Tibial nerve (tissue), 4 donors: Measurements from ENCODE around the gene SLC34A1. TPM values are rescaled to one million over a fixed set of nuclear protein-coding genes. Genes with fewer than 3 reads are reported as not detected.

Source experiments
- DNase-seq, 2 donors: peaks; one replicate each; pipeline ENCODE4 v3.0.0-alpha.2; 2019; ENCODE audit warnings: low spot score in 2 of 2
- H3K27ac ChIP-seq, 4 donors: fragments of 200-600 bp; sonication (generic) in 3 of 4; one replicate each; pipeline ENCODE4 v1.5.1; 2017 to 2019; ENCODE audit warnings: mild to moderate bottlenecking in 1 of 4
- H3K27me3 ChIP-seq, 2 donors: fragments of 200-600 bp; sonication (generic) in 1 of 2; one replicate each; pipeline versions ENCODE4 v1.5.1 to v1.6.0; 2017 to 2019
- H3K36me3 ChIP-seq, 3 donors: fragments of 200-600 bp; sonication (generic); one replicate each; pipeline ENCODE4 v1.5.1; 2018 to 2019
- H3K4me1 ChIP-seq, 4 donors: fragments of 200-600 bp; sonication (generic) in 3 of 4; one replicate each; pipeline ENCODE4 v1.5.1; 2017 to 2019
- H3K4me3 ChIP-seq, 4 donors: fragments of 200-600 bp; sonication (generic) in 3 of 4; one replicate each; pipeline ENCODE4 v1.5.1; 2017 to 2019; ENCODE audit warnings: mild to moderate bottlenecking in 1 of 4, moderate library complexity in 1 of 4
- H3K9me3 ChIP-seq, 4 donors: fragments of 200-600 bp; sonication (generic) in 3 of 4; one replicate each; pipeline ENCODE4 v1.5.1; 2017 to 2019
- CTCF ChIP-seq, 5 experiments: fragments of 200-600 bp in 3 of 5; fragments of 450-650 bp in 2 of 5; sonication (generic) in 3 of 5; IDR thresholded peaks; one replicate each; pipeline ENCODE4 v1.5.1; 2016 to 2019; ENCODE audit warnings: antibody characterized with exemption in 5 of 5, mild to moderate bottlenecking in 3 of 5, moderate library complexity in 2 of 5
- EP300 ChIP-seq, 2 donors: sonication (generic); formaldehyde crosslinking; IDR thresholded peaks; one replicate each; pipeline ENCODE4 v1.6.1; 2017; ENCODE audit warnings: antibody characterized with exemption in 2 of 2, mild to moderate bottlenecking in 1 of 2
- POLR2A ChIP-seq, 2 donors: fragments of 450-650 bp; IDR thresholded peaks; one replicate each; pipeline ENCODE4 v1.6.1; 2017; ENCODE audit warnings: antibody characterized with exemption in 2 of 2, mild to moderate bottlenecking in 2 of 2, moderate library complexity in 2 of 2
- WGBS, 2 donors: methylation state at CpG; one replicate each; pipeline ENCODE4 v1.1.5; 2018; 5-methylcytosine and 5-hydroxymethylcytosine counted together
- total RNA-seq, 4 donors: library from RNA; depleted of rRNA; stranded (reverse); fragments of >200 nt; gene quantifications; one replicate each; pipeline ENCODE4 v1.1.0, GENCODE V29; 2016

The SLC34A1 gene
- total RNA-seq, 4 donors from 2014 or later: not detected

GRCh38 chr5:177425196-177425800 is 41.1 kb downstream of the SLC34A1 start:
- peaks cover 0 to 37% (median 32%) of the 10 kb centered on the region in 4 donors for H3K4me1 ChIP-seq
- 44 to 52% methylated on average over 13 of the region's 13 CpGs for WGBS, 2 donors
- H3K4me3 ChIP-seq: peak overlapping the region; percentile 20 to 66 (median 49)
- DNase-seq: no peak
- no peaks in the 10 kb centered on the region for H3K27me3 ChIP-seq
- peaks cover 0 to 3% (median 0%) of the 10 kb centered on the region in 3 donors for H3K36me3 ChIP-seq
- TF ChIP-seq POLR2A (IDR thresholded peaks at IDR 0.05) (no peak), EP300 (IDR thresholded peaks at IDR 0.05) (no peak), CTCF (IDR thresholded peaks at IDR 0.05) (no peak)
- H3K27ac ChIP-seq: peak overlapping the region; percentile 86 to 97 (median 92)
- H3K9me3 ChIP-seq: no peaks in the 10 kb centered on the region

GRCh38 chr5:177425801-177426565 is 41.7 kb downstream of the SLC34A1 start:
- Histone ChIP-seq H3K27me3 (no peaks in the 10 kb centered on the region), H3K4me3 (peak overlapping the region; percentile 20 to 89 (median 49)), H3K4me1 (peaks cover 0 to 42% (median 34%) of the 10 kb centered on the region in 4 donors), H3K27ac (peak overlapping the region; percentile 86 to 97 (median 92)), H3K9me3 (no peaks in the 10 kb centered on the region), H3K36me3 (peaks cover 0 to 10% (median 0%) of the 10 kb centered on the region in 3 donors)
- WGBS, 2 donors: 1 to 2% methylated on average over 40 to 50 of the region's 52 CpGs
- TF ChIP-seq POLR2A (IDR thresholded peaks at IDR 0.05) (peak in 1 of 2 donors; percentile 78), EP300 (IDR thresholded peaks at IDR 0.05) (peak in 1 of 2 donors; percentile 95), CTCF (IDR thresholded peaks at IDR 0.05) (peak in 2 of 5 experiments; percentile 20 to 34)
- DNase-seq: peak; percentile 100

- H3K36me3 ChIP-seq: peaks cover 0 to 17% (median 0%) of the 10 kb centered on the region in 3 donors
- no peak for DNase-seq
- H3K4me3 ChIP-seq: peak within 1 kb of the TSS; percentile 63 to 99 (median 92)
- 0 to 1% methylated on average over 28 to 38 of the region's 82 CpGs for WGBS, 2 donors
- TF ChIP-seq EP300 (IDR thresholded peaks at IDR 0.05): no peak
- peak; percentile 60 to 84 for TF ChIP-seq POLR2A (IDR thresholded peaks at IDR 0.05)
- TF ChIP-seq CTCF (IDR thresholded peaks at IDR 0.05): no peak
- H3K9me3 ChIP-seq: no peaks in the 10 kb centered on the region
- H3K27ac ChIP-seq: peak within 1 kb of the TSS; percentile 92 to 97 (median 94)
- peaks cover 0 to 48% (median 36%) of the 10 kb centered on the region in 4 donors for H3K4me1 ChIP-seq
- no peaks in the 10 kb centered on the region for H3K27me3 ChIP-seq
These were observed 42.5 kb downstream of the SLC34A1 start, which contains the start of gene GRK6 for GRCh38 chr5:177426566-177427210. Gene GRK6 (plus strand): TSS chr5:177426676. CDS start chr5:177426846, 170 bp downstream.

- DNase-seq: no peak
- peaks cover 0 to 23% (median 3%) of the 10 kb centered on the region in 3 donors for H3K36me3 ChIP-seq
- peaks cover 0 to 54% (median 40%) of the 10 kb centered on the region in 4 donors for H3K4me1 ChIP-seq
- no peak for TF ChIP-seq CTCF (IDR thresholded peaks at IDR 0.05)
- TF ChIP-seq POLR2A (IDR thresholded peaks at IDR 0.05): no peak
- no peak for TF ChIP-seq EP300 (IDR thresholded peaks at IDR 0.05)
- peak overlapping the region; percentile 85 to 96 (median 94) for H3K27ac ChIP-seq
- H3K27me3 ChIP-seq: no peaks in the 10 kb centered on the region
- H3K4me3 ChIP-seq: peak overlapping the region; percentile 63 to 99 (median 92)
- H3K9me3 ChIP-seq: no peaks in the 10 kb centered on the region
- WGBS, 2 donors: 8 to 12% methylated on average over 11 of the region's 11 CpGs
These were observed 43.1 kb downstream of the SLC34A1 start for GRCh38 chr5:177427211-177427822.
